KG1 (cell line): ENCODE data around the gene CALM1.
"Not testable (repeated sequence)": the region's sequence is repeated elsewhere in the genome, so short reads cannot be mapped to it uniquely, and the experiment has no call there.

Source experiments
- DNase-seq: peaks from one replicate; lab custom pipeline; 2025; lab: John Stamatoyannopoulos, UW

CALM1 gene

GRCh38 chr14:90383731-90384542 lies 12.9 kb upstream of the CALM1 start:
- peak; percentile 45 for DNase-seq

DNA sequence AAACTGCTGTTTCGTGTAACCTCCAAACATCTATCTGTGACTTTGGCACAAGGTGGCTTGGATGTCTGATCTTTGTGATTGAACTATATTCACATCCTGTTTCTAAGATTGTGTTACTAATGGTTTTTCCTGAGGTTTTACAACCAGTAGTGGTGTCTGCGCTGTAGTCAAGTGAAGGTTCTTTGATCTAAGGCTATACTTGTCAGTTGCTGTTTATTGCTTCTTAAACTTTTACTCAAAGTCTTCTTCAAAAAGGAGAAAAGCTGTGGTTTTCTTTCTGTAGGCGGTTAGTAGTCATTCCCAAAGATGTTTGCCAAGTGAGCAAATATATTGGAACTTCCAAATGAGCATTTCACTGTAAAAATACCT lies 12.3 kb upstream of the CALM1 start:
- DNase-seq: no peak

- DNase-seq: no peak
Measured at GRCh38 chr14:90386321-90386720, 10.5 kb upstream of the CALM1 start.

GRCh38 chr14:90387206-90387760 lies 9.5 kb upstream of the CALM1 start:
- no peak for DNase-seq

- no peak for DNase-seq
Measured at GRCh38 chr14:90388437-90388836, 8.4 kb upstream of the CALM1 start.

- DNase-seq: no peak
Measured at GRCh38 chr14:90388982-90389381, 7.8 kb upstream of the CALM1 start.

- DNase-seq: no peak
Measured at GRCh38 chr14:90393966-90394365, 2.9 kb upstream of the CALM1 start.

DNA sequence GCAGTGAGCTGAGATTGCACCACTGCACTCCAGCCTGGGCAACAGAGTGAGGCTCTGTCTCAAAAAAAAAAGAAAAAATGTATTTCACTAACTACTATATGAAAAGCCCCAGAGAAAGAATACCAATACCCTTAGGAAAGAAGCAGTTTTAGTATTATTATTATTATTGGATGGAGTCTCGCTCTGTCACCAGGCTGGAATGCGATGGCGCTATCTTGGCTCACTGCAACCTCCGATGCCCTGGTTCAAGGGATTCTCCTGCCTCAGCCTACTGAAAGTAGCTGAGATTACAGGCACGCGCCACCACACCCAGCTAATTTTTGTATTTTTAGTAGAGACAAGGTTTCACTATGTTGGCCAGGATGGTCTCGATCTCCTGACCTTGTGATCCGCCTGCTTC lies 2.0 kb upstream of the CALM1 start:
- DNase-seq: not testable (repeated sequence)

DNA sequence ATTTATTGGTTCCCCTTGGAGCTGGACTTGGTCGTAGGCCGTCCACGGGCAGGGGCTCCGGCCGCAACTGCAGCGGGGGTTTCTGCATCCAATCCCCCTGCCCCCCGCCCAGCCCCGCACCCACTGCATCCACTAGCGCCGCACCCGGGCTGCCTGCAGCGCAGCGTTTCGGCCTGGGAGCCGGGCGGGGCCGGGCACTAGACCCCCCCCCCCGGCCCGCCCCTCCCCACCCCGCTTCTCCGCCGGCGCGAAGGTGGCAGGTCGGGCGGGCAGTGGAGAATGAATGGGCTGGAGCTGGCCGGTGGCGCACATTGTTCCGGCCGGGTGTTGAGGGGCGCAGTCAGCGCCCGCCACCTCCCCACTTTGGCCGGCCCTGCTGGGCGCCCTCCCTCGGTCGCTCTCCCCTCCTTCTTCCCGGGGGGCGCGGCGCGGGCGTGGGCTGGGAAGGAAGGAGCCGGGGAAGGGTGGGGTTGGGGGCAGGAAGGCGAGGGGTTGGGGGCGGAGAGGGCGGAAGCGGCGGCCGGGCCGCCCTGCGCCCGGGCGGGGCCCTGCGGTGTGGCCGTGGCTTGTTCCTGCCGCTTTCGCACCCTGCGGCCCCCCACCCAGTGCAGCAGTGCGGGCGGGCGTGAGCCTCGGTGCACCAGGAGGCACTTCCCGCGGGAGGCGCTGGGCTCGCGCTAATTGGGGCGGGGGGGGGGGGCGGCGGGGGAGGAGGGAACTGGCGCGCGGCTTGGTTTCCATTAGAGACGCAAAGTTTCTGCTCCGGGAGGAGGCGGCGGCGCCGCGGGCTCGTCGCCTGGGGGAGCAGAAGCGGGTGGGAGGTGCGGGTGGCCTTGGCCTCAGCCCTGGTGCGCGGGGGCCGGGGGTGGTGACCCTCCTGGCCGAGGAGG lies 841 bp downstream of the CALM1 start:
- peak; percentile 44 for DNase-seq

DNA sequence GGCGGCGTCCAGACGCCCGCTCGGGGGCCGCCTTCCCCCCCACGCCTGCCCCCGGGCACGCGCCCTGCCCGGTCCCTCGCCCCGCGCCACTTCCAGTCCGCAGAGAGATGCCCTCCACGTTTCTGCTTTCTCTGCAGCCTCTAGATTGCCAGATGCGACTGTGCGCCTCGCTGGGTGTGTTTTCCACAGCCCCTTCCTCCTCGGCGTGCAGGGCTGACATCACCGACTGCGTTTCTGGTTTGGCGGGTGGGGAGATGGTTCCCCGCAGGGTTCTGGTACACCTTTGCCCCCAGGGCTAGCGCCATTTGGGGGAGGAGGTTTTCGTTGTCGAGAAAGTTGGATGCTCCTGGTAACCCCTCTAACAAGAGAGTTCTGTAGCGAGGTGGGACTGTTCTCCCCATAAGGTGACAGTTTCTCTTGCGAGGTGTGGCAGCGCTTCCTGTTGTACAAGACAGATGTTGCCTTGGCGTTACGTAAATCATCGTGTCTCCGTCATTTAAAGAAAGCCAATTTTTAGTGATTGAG lies 1.5 kb downstream of the CALM1 start:
- DNase-seq: no peak

DNA sequence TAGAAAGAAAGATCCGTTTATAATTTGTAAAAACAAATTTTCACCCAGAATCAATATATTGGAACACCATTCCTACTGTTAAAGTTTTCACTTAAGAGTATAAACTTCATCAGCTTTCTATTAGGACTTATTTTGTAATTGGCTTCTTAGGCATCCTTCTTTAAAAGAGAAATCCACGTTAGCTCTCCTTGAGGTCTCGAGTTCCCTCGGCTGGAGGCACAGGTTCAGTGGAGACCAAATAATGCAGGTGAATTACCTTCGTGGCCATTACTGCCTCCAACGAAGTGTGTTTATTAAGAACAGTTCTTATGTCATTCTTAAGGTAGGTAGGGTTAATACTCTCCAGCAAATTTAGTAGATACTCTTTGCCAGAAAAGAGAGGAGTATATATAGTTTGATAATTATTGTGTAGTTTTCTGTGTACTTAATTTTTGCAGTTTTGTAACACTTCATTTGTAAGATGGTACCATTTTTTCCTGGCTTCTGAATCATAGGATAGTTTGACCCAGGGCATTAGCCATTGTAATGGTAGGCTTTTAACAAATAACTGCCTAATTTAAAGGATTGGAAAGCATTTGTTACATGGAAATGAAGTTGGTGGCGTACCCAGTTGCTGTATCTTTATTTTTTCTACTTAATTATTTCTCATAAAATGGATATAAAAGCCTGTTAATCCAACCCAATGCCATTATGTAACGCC lies 2.2 kb downstream of the CALM1 start:
- no peak for DNase-seq

- peak; percentile 91 for DNase-seq
Measured at GRCh38 chr14:90399541-90400444, 3.0 kb downstream of the CALM1 start.

GRCh38 chr14:90400904-90401561 lies 4.2 kb downstream of the CALM1 start:
- DNase-seq: no peak

DNA sequence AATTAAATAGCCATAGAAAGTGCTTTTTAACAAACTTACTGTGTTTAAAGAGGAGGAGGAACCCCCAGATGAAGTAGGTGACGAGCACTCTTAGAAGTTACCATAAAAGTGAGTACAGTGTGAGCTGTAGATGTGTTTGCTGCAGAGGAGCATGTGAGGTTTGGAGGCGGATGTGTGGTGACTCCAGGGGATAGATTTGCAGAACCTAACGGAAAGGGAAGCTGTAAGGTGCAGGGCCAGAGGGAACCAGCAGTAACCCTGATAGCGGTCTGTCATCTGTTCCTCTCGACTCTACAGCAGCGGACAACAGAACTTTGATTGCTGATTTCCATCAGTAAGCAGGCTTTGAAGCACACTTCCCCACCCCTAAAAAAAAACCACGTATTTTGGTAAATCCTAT lies 5.2 kb downstream of the CALM1 start:
- no peak for DNase-seq

GRCh38 chr14:90403065-90403464 lies 6.2 kb downstream of the CALM1 start:
- no peak for DNase-seq

- no peak for DNase-seq
Measured at GRCh38 chr14:90405101-90405500, 8.3 kb downstream of the CALM1 start.

GRCh38 chr14:90405755-90406154 lies 8.9 kb downstream of the CALM1 start:
- DNase-seq: no peak

DNA sequence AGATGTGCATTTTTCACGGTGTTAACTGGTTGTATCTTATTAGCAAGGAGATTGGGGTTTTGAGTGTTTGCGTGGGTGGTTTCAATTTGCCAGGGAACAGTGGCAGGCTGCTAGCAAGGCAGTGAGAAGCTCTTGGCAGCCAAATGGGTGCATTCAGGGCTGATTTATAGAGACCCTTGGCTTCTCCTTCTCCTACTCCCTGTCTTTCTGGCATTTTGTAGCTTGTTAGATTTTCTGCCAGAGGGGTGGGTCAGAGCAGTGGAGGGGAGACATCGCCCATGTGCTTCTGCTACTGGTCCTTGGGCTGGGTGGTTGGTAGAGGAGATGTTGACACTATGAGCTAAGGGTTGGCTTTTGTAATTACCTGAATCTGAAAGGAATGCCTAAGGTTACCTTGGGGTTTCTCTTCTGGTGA lies 9.6 kb downstream of the CALM1 start:
- no peak for DNase-seq

DNA sequence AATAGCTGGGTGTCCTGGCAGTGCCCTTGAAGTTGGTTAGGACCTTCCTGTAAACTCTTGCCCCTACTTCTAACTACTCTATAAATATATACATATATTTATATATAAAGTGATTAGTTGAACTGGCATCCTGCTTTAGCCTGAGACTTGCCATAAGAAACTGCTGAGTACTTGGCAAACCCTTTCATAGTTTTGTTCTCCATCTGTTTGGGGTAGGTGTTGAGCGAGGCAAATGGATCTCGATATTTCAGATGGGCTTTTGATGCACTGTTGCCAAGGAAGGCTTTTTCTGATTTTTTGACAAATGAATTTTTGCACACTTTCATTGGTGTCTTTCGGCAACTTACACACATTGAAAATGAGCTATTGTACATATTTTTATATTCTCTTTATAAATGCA lies 10.4 kb downstream of the CALM1 start:
- no peak for DNase-seq

DNA sequence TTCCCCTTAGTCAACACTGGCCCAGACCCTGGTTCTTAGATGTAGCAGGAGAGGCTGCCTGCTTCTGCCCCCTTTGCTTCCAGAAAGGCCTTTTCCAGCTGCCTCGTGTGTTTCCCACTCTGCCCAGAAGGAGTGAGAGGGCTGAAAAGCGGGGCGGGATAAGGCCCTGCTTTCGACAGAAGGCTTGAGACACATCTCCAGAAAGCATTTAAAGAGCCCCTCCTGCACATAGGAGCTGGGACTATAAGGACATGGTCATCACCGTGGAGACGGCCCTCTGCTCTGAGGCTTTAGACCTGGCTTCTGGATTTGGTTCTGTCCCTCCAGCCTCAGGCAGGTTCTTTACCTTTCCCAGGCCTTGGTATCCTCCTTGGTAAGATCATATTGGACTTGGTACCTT lies 11.9 kb downstream of the CALM1 start:
- no peak for DNase-seq
